PFSK-1 (cell line): ENCODE results near the gene PHACTR3.

Experiments used
- FOXP2 ChIP-seq: optimal IDR thresholded peaks from 2 replicates; pipeline ENCODE3; 2011; ENCODE audit warnings: borderline replicate concordance, control low read depth, inconsistent platforms; ENCODE audit not compliant: insufficient read depth; ENCODE audit errors: extremely low read length, extremely low read depth
- POLR2AphosphoS5 ChIP-seq: IDR thresholded peaks from 2 replicates; pipeline ENCODE4 v1.6.1; 2012; ENCODE audit warnings: low read depth, mild to moderate bottlenecking, control low read depth, low read length, moderate library complexity
- SIN3A ChIP-seq: IDR thresholded peaks from 2 replicates; pipeline ENCODE4 v1.6.1; 2012; ENCODE audit warnings: mild to moderate bottlenecking, low read length, moderate library complexity, borderline replicate concordance; ENCODE audit not compliant: insufficient read depth
- TAF1 ChIP-seq: IDR thresholded peaks from 2 replicates; pipeline ENCODE4 v1.6.1; 2012; ENCODE audit warnings: low read length, control low read depth, borderline replicate concordance; ENCODE audit not compliant: insufficient read depth
- TF ChIP-seq, protein P1 (sequence below), 2 experiments: IDR thresholded peaks; 2 replicates each; pipeline versions ENCODE4 v1.6.1 to v1.8.0; 2011 to 2012; ENCODE audit warnings: low read depth in 2 of 2, low read length in 2 of 2, control low read depth in 1 of 2, inconsistent platforms in 1 of 2, mild to moderate bottlenecking in 1 of 2, moderate library complexity in 1 of 2; ENCODE audit not compliant: insufficient read depth in 1 of 2

The PHACTR3 gene

DNA sequence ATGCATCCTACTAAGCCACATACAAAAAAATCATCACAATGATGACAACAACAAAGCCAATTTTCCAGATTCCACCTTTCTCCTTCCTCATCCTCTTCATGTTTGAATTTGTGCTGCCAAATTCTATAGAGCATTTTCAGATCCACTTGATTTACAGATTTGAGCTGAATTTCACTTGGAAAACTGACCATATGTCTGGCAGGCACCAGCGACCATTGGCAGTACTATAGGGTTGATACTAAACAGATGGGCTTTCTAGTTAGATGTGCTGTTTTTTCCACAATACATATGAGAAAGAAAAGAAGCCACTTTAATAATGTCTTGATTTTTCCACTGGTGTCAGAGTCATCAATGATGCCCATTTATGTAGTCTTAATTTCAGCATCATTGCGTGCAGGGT lies 127.0 kb downstream of the PHACTR3 start:
- TF ChIP-seq TAF1 (no peak), POLR2AphosphoS5 (no peak), FOXP2 (no peak), SIN3A (no peak)
- TF ChIP-seq, protein P1, sequence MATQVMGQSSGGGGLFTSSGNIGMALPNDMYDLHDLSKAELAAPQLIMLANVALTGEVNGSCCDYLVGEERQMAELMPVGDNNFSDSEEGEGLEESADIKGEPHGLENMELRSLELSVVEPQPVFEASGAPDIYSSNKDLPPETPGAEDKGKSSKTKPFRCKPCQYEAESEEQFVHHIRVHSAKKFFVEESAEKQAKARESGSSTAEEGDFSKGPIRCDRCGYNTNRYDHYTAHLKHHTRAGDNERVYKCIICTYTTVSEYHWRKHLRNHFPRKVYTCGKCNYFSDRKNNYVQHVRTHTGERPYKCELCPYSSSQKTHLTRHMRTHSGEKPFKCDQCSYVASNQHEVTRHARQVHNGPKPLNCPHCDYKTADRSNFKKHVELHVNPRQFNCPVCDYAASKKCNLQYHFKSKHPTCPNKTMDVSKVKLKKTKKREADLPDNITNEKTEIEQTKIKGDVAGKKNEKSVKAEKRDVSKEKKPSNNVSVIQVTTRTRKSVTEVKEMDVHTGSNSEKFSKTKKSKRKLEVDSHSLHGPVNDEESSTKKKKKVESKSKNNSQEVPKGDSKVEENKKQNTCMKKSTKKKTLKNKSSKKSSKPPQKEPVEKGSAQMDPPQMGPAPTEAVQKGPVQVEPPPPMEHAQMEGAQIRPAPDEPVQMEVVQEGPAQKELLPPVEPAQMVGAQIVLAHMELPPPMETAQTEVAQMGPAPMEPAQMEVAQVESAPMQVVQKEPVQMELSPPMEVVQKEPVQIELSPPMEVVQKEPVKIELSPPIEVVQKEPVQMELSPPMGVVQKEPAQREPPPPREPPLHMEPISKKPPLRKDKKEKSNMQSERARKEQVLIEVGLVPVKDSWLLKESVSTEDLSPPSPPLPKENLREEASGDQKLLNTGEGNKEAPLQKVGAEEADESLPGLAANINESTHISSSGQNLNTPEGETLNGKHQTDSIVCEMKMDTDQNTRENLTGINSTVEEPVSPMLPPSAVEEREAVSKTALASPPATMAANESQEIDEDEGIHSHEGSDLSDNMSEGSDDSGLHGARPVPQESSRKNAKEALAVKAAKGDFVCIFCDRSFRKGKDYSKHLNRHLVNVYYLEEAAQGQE (IDR thresholded peaks at IDR 0.05; ENCODE audit: insufficient read depth in 1 of 2, low read depth in 2 of 2, low read length in 2 of 2): no peak

DNA sequence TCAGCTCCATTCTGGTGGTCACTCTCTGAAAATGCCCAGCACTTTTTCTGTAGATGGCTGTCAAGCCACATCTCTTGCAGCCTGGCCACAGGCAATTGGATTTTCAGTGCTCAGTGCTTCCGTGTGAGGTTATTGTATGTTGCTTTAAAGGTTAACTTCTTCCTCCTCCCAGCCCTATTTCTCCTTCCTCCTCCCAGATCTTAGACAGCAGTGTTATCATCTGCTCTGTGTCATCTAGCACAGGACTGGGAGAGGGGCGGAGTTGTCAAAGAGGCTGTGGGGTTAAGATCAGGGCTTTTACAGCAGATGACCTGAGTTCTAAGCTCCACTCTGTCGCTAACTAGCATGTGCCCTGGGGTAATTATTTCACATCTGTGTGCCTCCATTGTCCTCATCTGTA lies 129.0 kb downstream of the PHACTR3 start:
- TF ChIP-seq POLR2AphosphoS5 (no peak), TAF1 (no peak), FOXP2 (no peak), SIN3A (no peak)
- TF ChIP-seq, protein P1 (IDR thresholded peaks at IDR 0.05; ENCODE audit: insufficient read depth in 1 of 2, low read depth in 2 of 2, low read length in 2 of 2): no peak

DNA sequence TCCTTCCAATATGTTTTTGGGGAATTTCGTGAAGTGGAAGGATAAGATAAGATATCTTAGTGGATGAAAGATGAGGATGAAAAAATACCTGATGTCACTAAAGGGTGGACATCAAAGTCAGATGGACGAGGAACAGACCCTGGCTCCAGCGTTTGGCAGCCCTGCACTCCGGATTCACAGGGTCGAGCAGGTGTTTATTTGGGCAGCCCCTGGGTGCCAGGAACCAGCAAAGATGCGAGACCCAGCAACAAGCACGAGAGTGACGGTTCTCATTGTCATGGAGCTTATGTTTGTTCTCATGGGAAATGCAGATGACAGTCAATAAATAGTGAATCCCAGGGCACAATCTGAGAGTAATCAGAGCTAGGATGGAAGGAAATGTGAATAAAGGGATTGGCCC lies 131.1 kb downstream of the PHACTR3 start:
- no peak for TF ChIP-seq FOXP2
- no peak for TF ChIP-seq SIN3A
- TF ChIP-seq, protein P1 (IDR thresholded peaks at IDR 0.05; ENCODE audit: insufficient read depth in 1 of 2, low read depth in 2 of 2, low read length in 2 of 2): no peak
- TF ChIP-seq POLR2AphosphoS5: no peak
- no peak for TF ChIP-seq TAF1

- TF ChIP-seq, protein P1 (IDR thresholded peaks at IDR 0.05; ENCODE audit: insufficient read depth in 1 of 2, low read depth in 2 of 2, low read length in 2 of 2): no peak
- TF ChIP-seq TAF1 (no peak), SIN3A (no peak), POLR2AphosphoS5 (no peak), FOXP2 (no peak)
Measured at GRCh38 chr20:59735917-59736316, 131.6 kb downstream of the PHACTR3 start.

DNA sequence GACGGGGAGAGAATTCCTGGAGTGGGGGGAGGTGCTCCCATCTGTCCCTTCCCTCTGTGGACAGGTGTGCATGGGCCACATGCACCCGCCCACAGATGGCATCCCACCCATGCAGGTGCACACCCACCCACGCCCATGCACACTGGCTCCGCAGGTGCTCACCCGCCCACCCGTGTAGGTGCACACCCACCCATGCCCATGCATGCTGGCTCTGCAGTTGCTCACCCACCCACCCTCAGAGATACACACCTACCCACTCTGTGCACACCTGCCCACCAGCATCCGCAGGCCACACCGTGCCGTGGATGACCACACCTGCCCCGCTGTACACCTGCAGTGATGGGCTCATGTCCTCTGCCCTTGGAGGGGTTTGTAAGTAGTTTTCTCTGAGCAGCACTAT lies 132.0 kb downstream of the PHACTR3 start:
- TF ChIP-seq TAF1 (no peak), POLR2AphosphoS5 (no peak), FOXP2 (no peak), SIN3A (no peak)
- TF ChIP-seq, protein P1 (IDR thresholded peaks at IDR 0.05; ENCODE audit: insufficient read depth in 1 of 2, low read depth in 2 of 2, low read length in 2 of 2): no peak
